ENCODE results near the gene SLC9A9. TPM values are rescaled to one million over a fixed set of nuclear protein-coding genes. Genes with fewer than 3 reads are reported as not detected.

The SLC9A9 gene
- total RNA-seq, 1 donor from 2014 or later: 0.22 TPM

DNA sequence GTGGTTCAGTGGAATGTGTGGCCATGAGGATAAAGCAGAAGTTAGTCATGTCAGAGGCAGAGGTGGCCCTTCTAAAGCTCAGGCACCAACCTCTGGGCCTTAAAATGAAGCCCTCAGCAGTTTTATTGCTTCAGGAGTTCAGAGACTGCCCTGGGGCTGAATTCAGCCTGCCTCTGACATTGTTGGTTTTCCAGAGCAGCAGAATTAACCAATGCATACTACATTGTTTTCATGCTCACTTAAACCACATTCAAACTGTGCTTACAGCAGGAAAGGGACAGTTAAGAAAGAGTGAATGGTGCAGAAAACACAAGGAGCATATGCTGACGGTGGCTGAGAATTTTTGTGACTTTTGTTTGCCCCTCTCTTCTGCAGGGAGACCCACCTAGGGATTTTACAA is 408.5 kb downstream of the SLC9A9 start:
- no peaks in the 10 kb centered on the region for H3K4me1 ChIP-seq
- Mint-ChIP-seq H3K36me3 (no peaks in the 10 kb centered on the region), H3K4me1 (peaks cover 2% of the 10 kb centered on the region), H3K27ac (no peak overlapping the region), H3K4me3 (no peak overlapping the region), H3K9me3 (no peaks in the 10 kb centered on the region), H3K27me3 (ENCODE audit: insufficient read depth, low read depth) (peaks cover 5% of the 10 kb centered on the region)
- H3K27ac ChIP-seq: no peak overlapping the region
- no peak overlapping the region for H3K4me2 ChIP-seq
- TF ChIP-seq EZH2 (IDR thresholded peaks at IDR 0.05) (no peak), CTCF (IDR thresholded peaks at IDR 0.05) (no peak), EZH2phosphoT487 (IDR thresholded peaks at IDR 0.05) (no peak)
- no peaks in the 10 kb centered on the region for H3F3A ChIP-seq (ENCODE audit: low read depth)
- no peaks in the 10 kb centered on the region for H3K36me3 ChIP-seq
- H3K27me3 ChIP-seq: no peaks in the 10 kb centered on the region
- no peak overlapping the region for H3K9ac ChIP-seq
- no peak overlapping the region for H2AFZ ChIP-seq (replicated peaks)
- no peak for DNase-seq (ENCODE audit: low spot score)
- no peak overlapping the region for H3K4me3 ChIP-seq
- no peaks in the 10 kb centered on the region for H3K9me3 ChIP-seq (ENCODE audit: low read depth)
- no peaks in the 10 kb centered on the region for H4K20me1 ChIP-seq (ENCODE audit: low read depth)
- no peaks in the 10 kb centered on the region for H3K79me2 ChIP-seq (ENCODE audit: low read depth)

GRCh38 chr3:143437405-143437804 is 410.9 kb downstream of the SLC9A9 start:
- Histone ChIP-seq H3K9ac (no peak overlapping the region), H3K36me3 (no peaks in the 10 kb centered on the region)

GRCh38 chr3:143436231-143436930 is 411.9 kb downstream of the SLC9A9 start:
- Mint-ChIP-seq H3K27me3 (ENCODE audit: insufficient read depth, low read depth) (peaks cover 8% of the 10 kb centered on the region), H3K4me1 (peaks cover 2% of the 10 kb centered on the region), H3K4me3 (no peak overlapping the region), H3K9me3 (no peaks in the 10 kb centered on the region), H3K27ac (no peak overlapping the region), H3K36me3 (no peaks in the 10 kb centered on the region)
- Histone ChIP-seq H3K36me3 (no peaks in the 10 kb centered on the region), H3K4me1 (no peaks in the 10 kb centered on the region), H3K27ac (no peak overlapping the region), H3K9ac (no peak overlapping the region), H4K20me1 (ENCODE audit: low read depth) (no peaks in the 10 kb centered on the region), H3K79me2 (ENCODE audit: low read depth) (no peaks in the 10 kb centered on the region), H3K9me3 (ENCODE audit: low read depth) (no peaks in the 10 kb centered on the region), H3K27me3 (no peaks in the 10 kb centered on the region), H2AFZ (replicated peaks) (no peak overlapping the region), H3K4me3 (no peak overlapping the region), H3K4me2 (no peak overlapping the region), H3F3A (ENCODE audit: low read depth) (no peaks in the 10 kb centered on the region)
- DNase-seq (ENCODE audit: low spot score): no peak
- TF ChIP-seq EZH2phosphoT487 (IDR thresholded peaks at IDR 0.05): no peak
- TF ChIP-seq EZH2 (IDR thresholded peaks at IDR 0.05): no peak
- TF ChIP-seq CTCF (IDR thresholded peaks at IDR 0.05): no peak

More at GRCh38 chr3:143437405-143437804, 410.9 kb downstream of the SLC9A9 start:
- Histone ChIP-seq H3K27me3 (no peaks in the 10 kb centered on the region), H3K79me2 (ENCODE audit: low read depth) (no peaks in the 10 kb centered on the region), H3K27ac (no peak overlapping the region), H3K9me3 (ENCODE audit: low read depth) (no peaks in the 10 kb centered on the region), H4K20me1 (ENCODE audit: low read depth) (no peaks in the 10 kb centered on the region), H2AFZ (replicated peaks) (no peak overlapping the region), H3K4me1 (no peaks in the 10 kb centered on the region), H3K4me2 (no peak overlapping the region), H3K4me3 (no peak overlapping the region), H3F3A (ENCODE audit: low read depth) (no peaks in the 10 kb centered on the region)
- TF ChIP-seq EZH2phosphoT487 (IDR thresholded peaks at IDR 0.05) (no peak), EZH2 (IDR thresholded peaks at IDR 0.05) (no peak), CTCF (IDR thresholded peaks at IDR 0.05) (no peak)
- H3K9me3 Mint-ChIP-seq: no peaks in the 10 kb centered on the region
- peaks cover 5% of the 10 kb centered on the region for H3K27me3 Mint-ChIP-seq (ENCODE audit: insufficient read depth, low read depth)
- DNase-seq (ENCODE audit: low spot score): no peak
- H3K4me3 Mint-ChIP-seq: no peak overlapping the region
- H3K4me1 Mint-ChIP-seq: peaks cover 2% of the 10 kb centered on the region
- no peak overlapping the region for H3K27ac Mint-ChIP-seq
- H3K36me3 Mint-ChIP-seq: no peaks in the 10 kb centered on the region

Measured in neural progenitor cell (in vitro differentiated cells).